Trophoblast cell (in vitro differentiated cells and primary cell): ENCODE measurements around the gene CNTN2.

Source experiments
- DNase-seq, 2 donors: peaks; one replicate each; pipeline ENCODE4 v3.0.0-alpha.2; 2016
- H2AFZ ChIP-seq: 2 replicates; pipeline ENCODE4 v1.6.1; 2013; ENCODE audit warnings: low read length, moderate library complexity, mild to moderate bottlenecking; ENCODE audit not compliant: insufficient read depth, poor library complexity
- H2AK5ac ChIP-seq: 2 replicates; pipeline ENCODE4 v1.6.1; 2013; ENCODE audit warnings: mild to moderate bottlenecking, low read length
- H2BK120ac ChIP-seq: 2 replicates; pipeline ENCODE4 v1.6.1; 2013; ENCODE audit warnings: low read length, mild to moderate bottlenecking, moderate library complexity; ENCODE audit not compliant: insufficient read depth, poor library complexity
- H2BK12ac ChIP-seq: 2 replicates; pipeline ENCODE4 v1.6.1; 2013; ENCODE audit warnings: mild to moderate bottlenecking, low read length, moderate library complexity
- H2BK5ac ChIP-seq: 2 replicates; pipeline ENCODE4 v1.6.1; 2013; ENCODE audit warnings: low read length, low read depth, moderate library complexity, mild to moderate bottlenecking; ENCODE audit not compliant: poor library complexity
- H3K14ac ChIP-seq: 2 replicates; pipeline ENCODE4 v1.6.1; 2013; ENCODE audit warnings: mild to moderate bottlenecking, low read length
- H3K18ac ChIP-seq: 2 replicates; pipeline ENCODE4 v1.6.1; 2013; ENCODE audit warnings: mild to moderate bottlenecking, low read length
- H3K23ac ChIP-seq: 2 replicates; pipeline ENCODE4 v1.6.1; 2013; ENCODE audit warnings: low read length
- H3K27ac ChIP-seq: 2 replicates; pipeline ENCODE4 v1.5.1; 2013; ENCODE audit warnings: low read depth, mild to moderate bottlenecking, inconsistent platforms, low read length, moderate library complexity
- H3K27me3 ChIP-seq: 2 replicates; pipeline ENCODE4 v1.6.1; 2013; ENCODE audit warnings: inconsistent platforms, mild to moderate bottlenecking, low read length, moderate library complexity; ENCODE audit not compliant: insufficient read depth
- H3K36me3 ChIP-seq, 2 experiments: 1 replicate in 1 of 2; 2 replicates in 1 of 2; pipeline ENCODE4 v1.6.1; 2013; ENCODE audit warnings: low read length in 2 of 2, mild to moderate bottlenecking in 2 of 2, moderate library complexity in 1 of 2; ENCODE audit not compliant: insufficient read depth in 2 of 2, control insufficient read depth in 1 of 2
- H3K4ac ChIP-seq: 2 replicates; pipeline ENCODE4 v1.6.1; 2013; ENCODE audit warnings: low read depth, mild to moderate bottlenecking, low read length, moderate library complexity
- H3K4me1 ChIP-seq, 2 experiments: 1 replicate in 1 of 2; 2 replicates in 1 of 2; pipeline ENCODE4 v1.6.1; 2013; ENCODE audit warnings: low read length in 2 of 2, mild to moderate bottlenecking in 2 of 2, moderate library complexity in 1 of 2; ENCODE audit not compliant: insufficient read depth in 2 of 2, control insufficient read depth in 1 of 2
- H3K4me2 ChIP-seq: 2 replicates; pipeline ENCODE4 v1.6.1; 2013; ENCODE audit warnings: inconsistent platforms, mild to moderate bottlenecking, low read length, moderate library complexity
- H3K4me3 ChIP-seq: 2 replicates; pipeline ENCODE4 v1.5.1; 2013; ENCODE audit warnings: mild to moderate bottlenecking, low read depth, low read length, inconsistent platforms
- H3K79me1 ChIP-seq: one replicate; pipeline ENCODE4 v1.6.1; 2013; ENCODE audit warnings: low read length
- H3K79me2 ChIP-seq: 2 replicates; pipeline ENCODE4 v1.6.1; 2013; ENCODE audit warnings: low read length, mild to moderate bottlenecking; ENCODE audit not compliant: control insufficient read depth, insufficient read depth, poor library complexity
- H3K9ac ChIP-seq: 2 replicates; pipeline ENCODE4 v1.6.1; 2013; ENCODE audit warnings: mild to moderate bottlenecking, low read length
- H3K9me3 ChIP-seq: 2 replicates; pipeline ENCODE4 v1.6.1; 2013; ENCODE audit warnings: low read depth, mild to moderate bottlenecking, control low read depth, inconsistent platforms, low read length; ENCODE audit not compliant: insufficient read depth
- H4K12ac ChIP-seq: 2 replicates; pipeline ENCODE4 v1.6.1; 2013; ENCODE audit warnings: low read depth, mild to moderate bottlenecking, low read length, moderate library complexity
- H4K8ac ChIP-seq: 2 replicates; pipeline ENCODE4 v1.6.1; 2013; ENCODE audit warnings: low read depth, mild to moderate bottlenecking, low read length, moderate library complexity
- H4K91ac ChIP-seq: one replicate; pipeline ENCODE4 v1.6.1; 2013; ENCODE audit warnings: low read depth, mild to moderate bottlenecking, low read length, moderate library complexity
- WGBS: extraction: QIAGEN DNeasy Blood & Tissue Kit; methylation state at CpG from one replicate; pipeline ENCODE4 v1.1.7; 2013; ENCODE audit warnings: missing lambda C conversion rate; ENCODE audit not compliant: insufficient read length, insufficient coverage; ENCODE audit errors: extremely low coverage; 5-methylcytosine and 5-hydroxymethylcytosine counted together

Gene CNTN2

DNA sequence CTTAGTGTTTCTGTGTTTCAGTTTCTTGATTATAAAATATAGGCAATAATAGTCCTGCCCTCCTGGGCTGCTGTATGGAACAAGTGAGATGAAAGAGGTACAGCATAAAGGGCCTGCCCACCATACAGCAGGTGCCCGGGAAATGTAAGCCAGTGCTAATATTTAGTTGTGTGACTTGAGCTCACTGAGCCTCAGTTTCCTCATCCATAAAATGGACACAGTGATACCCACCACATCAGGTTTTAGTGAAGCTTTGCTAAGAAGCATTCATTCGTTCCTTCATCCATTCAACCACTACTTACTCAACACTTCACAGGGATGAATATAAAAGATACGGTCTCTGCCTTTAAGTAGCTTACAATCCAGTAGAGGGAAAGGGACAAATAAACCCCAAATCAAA lies 19.9 kb downstream of the CNTN2 start:
- Histone ChIP-seq H2BK12ac (no peak overlapping the region), H3K9ac (no peak overlapping the region), H3K14ac (no peak overlapping the region), H3K18ac (no peak overlapping the region), H4K12ac (no peak overlapping the region), H2BK5ac (no peak overlapping the region), H3K27ac (no peak overlapping the region), H2AFZ (no peak overlapping the region), H3K79me2 (no peaks in the 10 kb centered on the region), H4K91ac (no peak overlapping the region), H3K79me1 (no peaks in the 10 kb centered on the region), H4K8ac (no peak overlapping the region), H2BK120ac (no peak overlapping the region), H3K4me1 (no peaks in the 10 kb centered on the region), H3K9me3 (no peaks in the 10 kb centered on the region), H3K4ac (no peak overlapping the region), H3K23ac (no peak overlapping the region), H3K36me3 (no peaks in the 10 kb centered on the region), H3K27me3 (no peaks in the 10 kb centered on the region), H3K4me2 (no peak overlapping the region), H2AK5ac (no peak overlapping the region), H3K4me3 (no peak overlapping the region)
- WGBS: no CpG with 5 or more reads among the region's 3 CpGs
- no peak for DNase-seq

DNA sequence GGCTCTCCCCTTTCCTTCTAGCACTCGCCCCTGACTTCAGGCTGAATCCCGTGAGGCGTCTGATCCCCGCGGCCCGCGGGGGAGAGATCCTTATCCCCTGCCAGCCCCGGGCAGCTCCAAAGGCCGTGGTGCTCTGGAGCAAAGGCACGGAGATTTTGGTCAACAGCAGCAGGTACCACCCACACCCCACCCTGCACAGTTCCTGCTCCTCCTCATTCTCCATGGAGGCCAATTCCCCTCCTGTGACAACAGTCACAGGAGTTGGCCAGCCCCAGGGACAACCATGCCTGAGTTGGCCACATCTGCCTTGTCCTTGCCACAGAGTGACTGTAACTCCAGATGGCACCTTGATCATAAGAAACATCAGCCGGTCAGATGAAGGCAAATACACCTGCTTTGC lies 21.3 kb downstream of the CNTN2 start:
- no peaks in the 10 kb centered on the region for H3K9me3 ChIP-seq
- H2AFZ ChIP-seq: no peak overlapping the region
- no CpG with 5 or more reads among the region's 11 CpGs for WGBS
- no peak overlapping the region for H4K12ac ChIP-seq
- no peak for DNase-seq
- no peak overlapping the region for H2AK5ac ChIP-seq
- no peak overlapping the region for H3K4me2 ChIP-seq
- no peak overlapping the region for H2BK5ac ChIP-seq
- H3K4me3 ChIP-seq: no peak overlapping the region
- H4K91ac ChIP-seq: no peak overlapping the region
- no peaks in the 10 kb centered on the region for H3K36me3 ChIP-seq
- H3K14ac ChIP-seq: no peak overlapping the region
- H3K4me1 ChIP-seq: no peaks in the 10 kb centered on the region
- no peak overlapping the region for H3K4ac ChIP-seq
- H3K9ac ChIP-seq: no peak overlapping the region
- no peak overlapping the region for H4K8ac ChIP-seq
- H3K18ac ChIP-seq: no peak overlapping the region
- no peaks in the 10 kb centered on the region for H3K79me2 ChIP-seq
- no peaks in the 10 kb centered on the region for H3K27me3 ChIP-seq
- H3K27ac ChIP-seq: no peak overlapping the region
- H3K79me1 ChIP-seq: no peaks in the 10 kb centered on the region
- H3K23ac ChIP-seq: no peak overlapping the region
- H2BK12ac ChIP-seq: no peak overlapping the region
- no peak overlapping the region for H2BK120ac ChIP-seq

DNA sequence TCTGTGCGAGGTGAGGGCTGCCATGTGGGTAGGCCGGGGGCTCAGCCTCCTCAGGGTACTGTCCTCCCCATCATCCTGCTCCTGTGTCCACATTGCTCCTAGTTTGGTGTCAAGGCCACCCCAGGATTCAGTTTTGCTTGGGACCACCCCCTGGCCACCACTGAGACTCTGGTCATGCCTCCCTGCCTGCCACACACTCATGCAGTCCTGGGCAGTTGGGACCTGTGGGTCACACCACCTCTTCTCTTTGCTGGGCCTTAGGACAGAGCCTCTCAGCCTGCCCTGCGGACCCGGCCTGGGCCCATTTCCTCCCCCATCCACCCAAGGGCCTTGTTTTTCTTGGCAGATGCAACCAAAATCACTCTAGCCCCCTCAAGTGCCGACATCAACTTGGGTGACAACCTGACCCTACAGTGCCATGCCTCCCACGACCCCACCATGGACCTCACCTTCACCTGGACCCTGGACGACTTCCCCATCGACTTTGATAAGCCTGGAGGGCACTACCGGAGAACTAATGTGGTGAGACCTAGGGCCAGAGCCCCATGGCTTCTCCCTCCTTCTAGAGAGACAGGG lies 21.8 kb downstream of the CNTN2 start:
- Histone ChIP-seq H3K27ac (no peak overlapping the region), H3K4me1 (no peaks in the 10 kb centered on the region), H3K27me3 (no peaks in the 10 kb centered on the region), H3K79me1 (no peaks in the 10 kb centered on the region), H4K91ac (no peak overlapping the region), H2BK5ac (no peak overlapping the region), H3K18ac (no peak overlapping the region), H3K36me3 (no peaks in the 10 kb centered on the region), H3K4me2 (no peak overlapping the region), H3K14ac (no peak overlapping the region), H2AK5ac (no peak overlapping the region), H3K4me3 (no peak overlapping the region), H3K79me2 (no peaks in the 10 kb centered on the region), H3K4ac (no peak overlapping the region), H2AFZ (no peak overlapping the region), H3K23ac (no peak overlapping the region), H4K12ac (no peak overlapping the region), H3K9ac (no peak overlapping the region), H2BK12ac (no peak overlapping the region), H2BK120ac (no peak overlapping the region), H3K9me3 (no peaks in the 10 kb centered on the region), H4K8ac (no peak overlapping the region)
- no peak for DNase-seq
- WGBS: no CpG with 5 or more reads among the region's 9 CpGs

DNA sequence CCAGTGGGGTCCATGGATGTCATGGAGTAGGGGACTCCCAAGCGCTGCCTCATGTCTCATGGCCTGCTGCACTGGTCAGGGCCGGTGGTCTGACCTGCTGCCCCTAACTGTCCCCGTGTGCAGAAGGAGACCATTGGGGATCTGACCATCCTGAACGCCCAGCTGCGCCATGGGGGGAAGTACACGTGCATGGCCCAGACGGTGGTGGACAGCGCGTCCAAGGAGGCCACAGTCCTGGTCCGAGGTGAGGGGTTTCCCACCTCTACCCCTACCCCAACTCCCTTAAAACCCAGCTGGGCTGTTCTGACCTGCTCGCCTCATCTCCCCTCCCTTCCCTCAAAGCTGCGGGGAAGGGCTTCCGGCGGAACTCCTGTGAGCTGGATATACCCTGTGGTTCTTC lies 22.7 kb downstream of the CNTN2 start:
- no peaks in the 10 kb centered on the region for H3K79me1 ChIP-seq
- WGBS: no CpG with 5 or more reads among the region's 14 CpGs
- H3K4me3 ChIP-seq: no peak overlapping the region
- no peaks in the 10 kb centered on the region for H3K27me3 ChIP-seq
- H2BK12ac ChIP-seq: no peak overlapping the region
- H3K9ac ChIP-seq: no peak overlapping the region
- H3K18ac ChIP-seq: no peak overlapping the region
- H3K14ac ChIP-seq: no peak overlapping the region
- no peaks in the 10 kb centered on the region for H3K79me2 ChIP-seq
- no peak overlapping the region for H3K4ac ChIP-seq
- no peak overlapping the region for H3K4me2 ChIP-seq
- H2BK5ac ChIP-seq: no peak overlapping the region
- no peaks in the 10 kb centered on the region for H3K36me3 ChIP-seq
- H4K91ac ChIP-seq: no peak overlapping the region
- no peak overlapping the region for H2AFZ ChIP-seq
- DNase-seq: no peak
- no peaks in the 10 kb centered on the region for H3K4me1 ChIP-seq
- no peak overlapping the region for H2AK5ac ChIP-seq
- H4K8ac ChIP-seq: no peak overlapping the region
- H2BK120ac ChIP-seq: no peak overlapping the region
- H3K27ac ChIP-seq: no peak overlapping the region
- H3K9me3 ChIP-seq: no peaks in the 10 kb centered on the region
- H3K23ac ChIP-seq: no peak overlapping the region
- H4K12ac ChIP-seq: no peak overlapping the region
